Immature natural killer cell (primary cell): ENCODE measurements around the gene TMCC1. TPM values are rescaled to one million over a fixed set of nuclear protein-coding genes. Genes with fewer than 3 reads are reported as not detected.
"Not testable (repeated sequence)": the region's sequence is repeated elsewhere in the genome, so short reads cannot be mapped to it uniquely, and the experiment has no call there.

Source experiments
- DNase-seq, 3 donors: peaks; one replicate each; pipeline ENCODE4 v3.0.0; 2022; ENCODE audit warnings: mixed read lengths in 1 of 3
- H3K27ac Mint-ChIP-seq, 6 donors: one replicate each; pipeline ENCODE4 v1.8.0; 2020; ENCODE audit warnings: mixed read lengths in 6 of 6, mild to moderate bottlenecking in 5 of 6, inconsistent platforms in 4 of 6, moderate library complexity in 3 of 6
- H3K27me3 Mint-ChIP-seq, 3 donors: one replicate each; pipeline ENCODE4 v1.8.0; 2020 to 2021; ENCODE audit warnings: low read depth in 3 of 3, mild to moderate bottlenecking in 3 of 3, mixed read lengths in 3 of 3, moderate library complexity in 3 of 3, inconsistent platforms in 1 of 3
- H3K36me3 Mint-ChIP-seq, 3 donors: one replicate each; pipeline ENCODE4 v1.8.0; 2020; ENCODE audit warnings: mixed read lengths in 3 of 3, inconsistent platforms in 2 of 3, mild to moderate bottlenecking in 2 of 3
- H3K4me1 Mint-ChIP-seq, 2 donors: one replicate each; pipeline ENCODE4 v1.8.0; 2020; ENCODE audit warnings: inconsistent platforms in 2 of 2, mild to moderate bottlenecking in 2 of 2, mixed read lengths in 2 of 2, moderate library complexity in 1 of 2
- H3K4me3 Mint-ChIP-seq, 5 donors: one replicate each; pipeline ENCODE4 v1.8.0; 2020; ENCODE audit warnings: mild to moderate bottlenecking in 5 of 5, mixed read lengths in 5 of 5, inconsistent platforms in 3 of 5, moderate library complexity in 3 of 5
- H3K9me3 Mint-ChIP-seq, 6 donors: one replicate each; pipeline ENCODE4 v1.8.0; 2020; ENCODE audit warnings: mild to moderate bottlenecking in 6 of 6, mixed read lengths in 6 of 6, inconsistent platforms in 4 of 6, moderate library complexity in 3 of 6
- polyA plus RNA-seq, 3 donors: library from polyadenylated mRNA; unstranded; fragments of 300-500 nt; fragmentation: Illumina TruSeq; gene quantifications; one replicate each; pipeline ENCODE4 v1.2.3, GENCODE V29; 2021

TMCC1 gene
- polyA plus RNA-seq, 3 donors from 2014 or later, result 1.7 to 5.6 (median 2.2) TPM

GRCh38 chr3:129840707-129841360, 52.7 kb downstream of the TMCC1 start:
- Mint-ChIP-seq H3K27ac (peak overlapping the region in 1 of 6 donors; percentile 20), H3K36me3 (peaks cover 0 to 24% (median 20%) of the 10 kb centered on the region in 3 donors), H3K27me3 (peaks cover 0 to 1% (median 0%) of the 10 kb centered on the region in 3 donors), H3K9me3 (no peaks in the 10 kb centered on the region), H3K4me1 (peaks cover 0 to 6% of the 10 kb centered on the region in 2 donors), H3K4me3 (no peak overlapping the region)
- DNase-seq, result no peak

GRCh38 chr3:129838086-129838485, 55.4 kb downstream of the TMCC1 start:
- Mint-ChIP-seq H3K36me3 (peaks cover 0 to 18% (median 10%) of the 10 kb centered on the region in 3 donors), H3K27me3 (peaks cover 0 to 3% (median 1%) of the 10 kb centered on the region in 3 donors), H3K4me1 (peaks cover 0 to 6% of the 10 kb centered on the region in 2 donors), H3K4me3 (no peak overlapping the region), H3K27ac (no peak overlapping the region), H3K9me3 (no peaks in the 10 kb centered on the region)
- DNase-seq, result no peak

- Mint-ChIP-seq H3K36me3 (peaks cover 0 to 18% (median 10%) of the 10 kb centered on the region in 3 donors), H3K4me3 (no peak overlapping the region)
These were observed 56.4 kb downstream of the TMCC1 start for GRCh38 chr3:129837065-129837642.

GRCh38 chr3:129836381-129837064, 57.0 kb downstream of the TMCC1 start:
- Mint-ChIP-seq H3K27ac (no peak overlapping the region), H3K36me3 (peaks cover 0 to 18% (median 10%) of the 10 kb centered on the region in 3 donors), H3K4me1 (peaks cover 0 to 6% of the 10 kb centered on the region in 2 donors), H3K4me3 (no peak overlapping the region), H3K9me3 (no peaks in the 10 kb centered on the region), H3K27me3 (peaks cover 0 to 3% (median 1%) of the 10 kb centered on the region in 3 donors)
- no peak for DNase-seq

More at GRCh38 chr3:129837065-129837642, 56.4 kb downstream of the TMCC1 start:
- Mint-ChIP-seq H3K27me3 (peaks cover 0 to 3% (median 1%) of the 10 kb centered on the region in 3 donors), H3K4me1 (peaks cover 0 to 6% of the 10 kb centered on the region in 2 donors), H3K9me3 (no peaks in the 10 kb centered on the region), H3K27ac (no peak overlapping the region)
- no peak for DNase-seq

- Mint-ChIP-seq H3K36me3 (peaks cover 0 to 11% (median 4%) of the 10 kb centered on the region in 3 donors), H3K9me3 (no peaks in the 10 kb centered on the region), H3K4me1 (peaks cover 0 to 6% of the 10 kb centered on the region in 2 donors), H3K27ac (no peak overlapping the region), H3K4me3 (no peak overlapping the region), H3K27me3 (peaks cover 0 to 3% (median 0%) of the 10 kb centered on the region in 3 donors)
- DNase-seq, result no peak
These were observed 58.3 kb downstream of the TMCC1 start for GRCh38 chr3:129835198-129835597.

- Mint-ChIP-seq H3K27me3 (peaks cover 0 to 3% (median 1%) of the 10 kb centered on the region in 3 donors), H3K4me3 (no peak overlapping the region), H3K27ac (no peak overlapping the region), H3K9me3 (no peaks in the 10 kb centered on the region), H3K4me1 (peaks cover 0 to 6% of the 10 kb centered on the region in 2 donors), H3K36me3 (peaks cover 0 to 11% (median 4%) of the 10 kb centered on the region in 3 donors)
- no peak for DNase-seq
These were observed 58.9 kb downstream of the TMCC1 start for GRCh38 chr3:129834580-129834979.

GRCh38 chr3:129831942-129832341, 61.6 kb downstream of the TMCC1 start:
- not testable (repeated sequence) for H3K27me3 Mint-ChIP-seq, H3K4me3 Mint-ChIP-seq, DNase-seq, H3K9me3 Mint-ChIP-seq, H3K27ac Mint-ChIP-seq
- peaks cover 13 to 19% of the 10 kb centered on the region in 2 donors for H3K4me1 Mint-ChIP-seq
- H3K36me3 Mint-ChIP-seq, result peaks cover 0 to 11% (median 0%) of the 10 kb centered on the region in 3 donors

- peaks cover 0 to 3% (median 1%) of the 10 kb centered on the region in 3 donors for H3K27me3 Mint-ChIP-seq
- H3K4me1 Mint-ChIP-seq, result peaks cover 13 to 17% of the 10 kb centered on the region in 2 donors
- peaks cover 0 to 11% (median 0%) of the 10 kb centered on the region in 3 donors for H3K36me3 Mint-ChIP-seq
- no peaks in the 10 kb centered on the region for H3K9me3 Mint-ChIP-seq
- no peak for DNase-seq
- no peak overlapping the region for H3K4me3 Mint-ChIP-seq
- H3K27ac Mint-ChIP-seq, result no peak overlapping the region
These were observed 62.0 kb downstream of the TMCC1 start for GRCh38 chr3:129831503-129831902.

GRCh38 chr3:129829640-129830039, 63.9 kb downstream of the TMCC1 start:
- peaks cover 0 to 3% (median 1%) of the 10 kb centered on the region in 3 donors for H3K27me3 Mint-ChIP-seq
- H3K36me3 Mint-ChIP-seq, result peaks cover 0 to 5% (median 0%) of the 10 kb centered on the region in 3 donors
- H3K4me3 Mint-ChIP-seq, result no peak overlapping the region
- H3K27ac Mint-ChIP-seq, result no peak overlapping the region
- peak in 2 of 3 donors; percentile 14 to 34 for DNase-seq
- no peaks in the 10 kb centered on the region for H3K9me3 Mint-ChIP-seq
- peaks cover 13% of the 10 kb centered on the region in 2 donors for H3K4me1 Mint-ChIP-seq

GRCh38 chr3:129827765-129828164, 65.7 kb downstream of the TMCC1 start:
- peaks cover 13% of the 10 kb centered on the region in 2 donors for H3K4me1 Mint-ChIP-seq
- peak; percentile 12 to 42 (median 25) for DNase-seq
- peak overlapping the region in 1 of 5 donors; percentile 23 for H3K4me3 Mint-ChIP-seq
- no peaks in the 10 kb centered on the region for H3K9me3 Mint-ChIP-seq
- H3K27ac Mint-ChIP-seq, result peak overlapping the region in 5 of 6 donors; percentile 32 to 47 (median 37)
- H3K36me3 Mint-ChIP-seq, result peaks cover 0 to 6% (median 0%) of the 10 kb centered on the region in 3 donors
- peaks cover 0 to 1% (median 0%) of the 10 kb centered on the region in 3 donors for H3K27me3 Mint-ChIP-seq

GRCh38 chr3:129824926-129825541, 68.5 kb downstream of the TMCC1 start:
- Mint-ChIP-seq H3K9me3 (no peaks in the 10 kb centered on the region), H3K27ac (peak overlapping the region in 2 of 6 donors; percentile 8 to 19), H3K27me3 (peaks cover 0 to under 1% (median 0%) of the 10 kb centered on the region in 3 donors), H3K4me3 (no peak overlapping the region), H3K36me3 (peaks cover 0 to 9% (median 4%) of the 10 kb centered on the region in 3 donors), H3K4me1 (peaks cover 13% of the 10 kb centered on the region in 2 donors)
- peak; percentile 47 to 57 (median 48) for DNase-seq

- no peaks in the 10 kb centered on the region for H3K27me3 Mint-ChIP-seq
- H3K4me1 Mint-ChIP-seq, result peaks cover 6 to 8% of the 10 kb centered on the region in 2 donors
- H3K27ac Mint-ChIP-seq, result no peak overlapping the region
- no peak for DNase-seq
- no peaks in the 10 kb centered on the region for H3K9me3 Mint-ChIP-seq
- H3K4me3 Mint-ChIP-seq, result no peak overlapping the region
- H3K36me3 Mint-ChIP-seq, result peaks cover 3 to 13% (median 4%) of the 10 kb centered on the region in 3 donors
These were observed 70.8 kb downstream of the TMCC1 start for GRCh38 chr3:129822679-129823078.

GRCh38 chr3:129822241-129822640, 71.3 kb downstream of the TMCC1 start:
- DNase-seq, result no peak
- no peaks in the 10 kb centered on the region for H3K27me3 Mint-ChIP-seq
- no peak overlapping the region for H3K27ac Mint-ChIP-seq
- no peaks in the 10 kb centered on the region for H3K9me3 Mint-ChIP-seq
- peaks cover 3 to 12% (median 4%) of the 10 kb centered on the region in 3 donors for H3K36me3 Mint-ChIP-seq
- H3K4me1 Mint-ChIP-seq, result peaks cover 1 to 3% of the 10 kb centered on the region in 2 donors
- no peak overlapping the region for H3K4me3 Mint-ChIP-seq
